Measurements from ENCODE around the gene FUOM. TPM values are rescaled to one million over a fixed set of nuclear protein-coding genes. Genes with fewer than 3 reads are reported as not detected.
"Not testable (repeated sequence)": the region's sequence is repeated elsewhere in the genome, so short reads cannot be mapped to it uniquely, and the experiment has no call there.

FUOM gene
- total and polyA plus RNA-seq, 9 of the 15 experiments (the other 6 are each of a cell fraction or from before 2014, with no cell fraction given), result 1.8 to 96.1 (median 27.0) TPM

GRCh38 chr10:133377025-133377817 lies 19.4 kb upstream of the FUOM start:
- no peak overlapping the region for H2AFZ ChIP-seq (ENCODE audit: low read depth, low read length)
- no peaks in the 10 kb centered on the region for H3K9me1 ChIP-seq (ENCODE audit: control insufficient read depth, insufficient read depth, low read length)
- WGBS (ENCODE audit: insufficient coverage, low coverage, missing lambda C conversion rate), result 82% methylated on average over 22 of the region's 30 CpGs
- FAIRE-seq, result no peak
- intact Hi-C loops (cut with micrococcal nuclease) (no loop called here), in situ Hi-C loops (cut with MboI) (no loop called here)
- ChIA-PET CTCF (ENCODE audit: low intra/inter-chr PET ratio) (no interaction called here), POLR2A (interaction anchor here (0.9 to 1.5 kb wide), 2 partner anchors 13 to 16 kb away, joined by 3 to 5 read pairs; no protein-coding TSS in a partner anchor)
- no peak overlapping the region for H3K27ac ChIP-seq (ENCODE audit: extremely low read depth, low read depth, low read length)
- no peaks in the 10 kb centered on the region for H4K20me1 ChIP-seq (replicated peaks; ENCODE audit: control insufficient read depth, insufficient read depth, low read length)
- H3K4me2 ChIP-seq (ENCODE audit: insufficient read depth, low read length), result no peak overlapping the region
- no peak for ATAC-seq
- H3K4me3 ChIP-seq, result no peak overlapping the region
- peaks cover 7 to 44% of the 10 kb centered on the region in 2 experiments; a peak in 3 of 5 replicates for H3K4me1 ChIP-seq (replicated peaks in 1 of 2; ENCODE audit: control insufficient read depth in 2 of 2, insufficient read depth in 2 of 2, low read length in 2 of 2)
- H3K36me3 ChIP-seq (ENCODE audit: control insufficient read depth, insufficient read depth, low read length), result no peaks in the 10 kb centered on the region
- peak overlapping the region in 1 of 2 experiments; percentile 36; a peak in 1 of 4 replicates for H3K9ac ChIP-seq (ENCODE audit: insufficient read depth in 1 of 2, low read depth in 2 of 2, low read length in 2 of 2)
- BruUV-seq (replicated peaks), result no TSS peak
- no peak for DNase-seq (ENCODE audit: extremely low read depth in 1 of 4, low spot score in 3 of 4)
- no peak for TF ChIP-seq PML (IDR thresholded peaks at IDR 0.05; ENCODE audit: low read length)
- TF ChIP-seq ZNF124 (CRISPR knock-in tag; IDR thresholded peaks at IDR 0.05), result no peak
- TF ChIP-seq U2AF2 (optimal IDR thresholded peaks at IDR 0.05; ENCODE audit: low read depth, low read length), result no peak
- no peaks in the 10 kb centered on the region for H3K27me3 ChIP-seq (ENCODE audit: control insufficient read depth in 2 of 2, insufficient read depth in 2 of 2, low read length in 2 of 2)
- no peaks in the 10 kb centered on the region for H3K9me3 ChIP-seq (replicated peaks; ENCODE audit: control insufficient read depth, insufficient read depth, low read depth, low read length)
- peaks cover 5% of the 10 kb centered on the region for H3K79me2 ChIP-seq (ENCODE audit: control insufficient read depth, insufficient read depth, low read length)

GRCh38 chr10:133376183-133376582 lies 18.4 kb upstream of the FUOM start:
- in situ Hi-C loops (cut with MboI); DNase-seq (ENCODE audit: extremely low read depth in 1 of 4, low spot score in 3 of 4); intact Hi-C loops (cut with micrococcal nuclease); CTCF ChIA-PET (ENCODE audit: low intra/inter-chr PET ratio); H3K4me2 ChIP-seq (ENCODE audit: insufficient read depth, low read length); H3K9me1 ChIP-seq (ENCODE audit: control insufficient read depth, insufficient read depth, low read length); H3K27me3 ChIP-seq (ENCODE audit: control insufficient read depth in 2 of 2, insufficient read depth in 2 of 2, low read length in 2 of 2); FAIRE-seq; H3K9ac ChIP-seq (ENCODE audit: insufficient read depth in 1 of 2, low read depth in 2 of 2, low read length in 2 of 2); ATAC-seq; H3K4me3 ChIP-seq; H3K9me3 ChIP-seq (replicated peaks; ENCODE audit: control insufficient read depth, insufficient read depth, low read depth, low read length); BruUV-seq (replicated peaks); H2AFZ ChIP-seq (ENCODE audit: low read depth, low read length); H4K20me1 ChIP-seq (replicated peaks; ENCODE audit: control insufficient read depth, insufficient read depth, low read length); H3K27ac ChIP-seq (ENCODE audit: extremely low read depth, low read depth, low read length); H3K36me3 ChIP-seq (ENCODE audit: control insufficient read depth, insufficient read depth, low read length); H3K79me2 ChIP-seq (ENCODE audit: control insufficient read depth, insufficient read depth, low read length); TF ChIP-seq ZBTB40 (CRISPR knock-in tag; IDR thresholded peaks at IDR 0.05): not testable (repeated sequence)
- peaks cover 7 to 47% of the 10 kb centered on the region in 2 experiments; a peak in 3 of 5 replicates for H3K4me1 ChIP-seq (replicated peaks in 1 of 2; ENCODE audit: control insufficient read depth in 2 of 2, insufficient read depth in 2 of 2, low read length in 2 of 2)
- WGBS (ENCODE audit: insufficient coverage, low coverage, missing lambda C conversion rate), result 60% methylated on average over 3 of the region's 5 CpGs
- POLR2A ChIA-PET, result interaction anchor here (1.1 to 1.5 kb wide), 2 partner anchors 13 to 15 kb away, joined by 3 read pairs; no protein-coding TSS in a partner anchor
- TF ChIP-seq ZBTB40 (IDR thresholded peaks at IDR 0.05), result 0 out of 2 replicates have a peak, but pooled peaks have one; percentile 18
- peak; percentile 65 for TF ChIP-seq ZNF121 (CRISPR knock-in tag; conservative IDR thresholded peaks at IDR 0.05)

All from K562 (cell line).